NK-92 treated with Interleukin-12 subunit alpha and Interleukin-12 subunit beta, amount 100 ng/mL, for 24 hours (cell line): ENCODE results near the gene UPF1.

ENCODE experiments used
- DNase-seq: peaks from one replicate; lab custom pipeline; 2025; lab: John Stamatoyannopoulos, UW

Gene UPF1

DNA sequence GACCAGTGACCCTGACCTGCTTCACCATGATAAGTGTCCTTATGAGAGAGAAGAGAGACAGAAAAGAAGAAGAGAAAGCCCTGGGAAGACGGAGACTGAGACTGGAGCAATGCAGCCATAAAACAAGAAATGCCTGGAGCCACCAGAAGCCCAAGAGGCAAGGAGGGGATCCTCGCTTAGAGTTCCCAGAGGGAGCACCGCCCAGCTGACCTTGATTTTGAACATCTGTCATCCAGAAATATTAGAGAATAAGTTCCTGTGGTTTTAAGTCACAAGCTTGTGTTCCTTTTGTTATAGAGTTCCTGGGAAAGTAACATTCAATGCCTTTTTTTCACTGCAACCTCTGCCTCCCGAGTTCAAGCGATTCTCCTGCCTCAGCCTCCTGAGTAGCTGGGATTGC, 44.0 kb downstream of the UPF1 start:
- no peak for DNase-seq

DNA sequence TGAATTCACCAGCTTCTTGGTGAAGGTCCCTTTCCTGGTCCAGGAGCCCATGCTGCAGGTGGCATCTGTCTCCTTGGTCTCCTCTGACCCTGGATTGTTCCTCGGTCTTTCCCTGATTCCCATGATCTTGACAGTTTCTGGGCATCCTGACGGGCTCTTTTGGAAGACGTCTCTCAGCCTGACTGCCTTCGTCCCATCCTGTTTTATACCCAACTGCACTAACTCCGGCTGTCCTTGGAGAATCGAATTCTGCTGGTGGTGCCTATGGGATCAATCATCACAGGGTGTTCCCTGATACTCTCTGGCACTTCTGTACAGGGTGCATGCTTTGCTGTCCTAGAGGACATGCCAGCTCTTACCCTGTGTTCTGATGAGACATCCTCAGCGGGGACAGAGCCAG, 45.1 kb downstream of the UPF1 start:
- no peak for DNase-seq

DNA sequence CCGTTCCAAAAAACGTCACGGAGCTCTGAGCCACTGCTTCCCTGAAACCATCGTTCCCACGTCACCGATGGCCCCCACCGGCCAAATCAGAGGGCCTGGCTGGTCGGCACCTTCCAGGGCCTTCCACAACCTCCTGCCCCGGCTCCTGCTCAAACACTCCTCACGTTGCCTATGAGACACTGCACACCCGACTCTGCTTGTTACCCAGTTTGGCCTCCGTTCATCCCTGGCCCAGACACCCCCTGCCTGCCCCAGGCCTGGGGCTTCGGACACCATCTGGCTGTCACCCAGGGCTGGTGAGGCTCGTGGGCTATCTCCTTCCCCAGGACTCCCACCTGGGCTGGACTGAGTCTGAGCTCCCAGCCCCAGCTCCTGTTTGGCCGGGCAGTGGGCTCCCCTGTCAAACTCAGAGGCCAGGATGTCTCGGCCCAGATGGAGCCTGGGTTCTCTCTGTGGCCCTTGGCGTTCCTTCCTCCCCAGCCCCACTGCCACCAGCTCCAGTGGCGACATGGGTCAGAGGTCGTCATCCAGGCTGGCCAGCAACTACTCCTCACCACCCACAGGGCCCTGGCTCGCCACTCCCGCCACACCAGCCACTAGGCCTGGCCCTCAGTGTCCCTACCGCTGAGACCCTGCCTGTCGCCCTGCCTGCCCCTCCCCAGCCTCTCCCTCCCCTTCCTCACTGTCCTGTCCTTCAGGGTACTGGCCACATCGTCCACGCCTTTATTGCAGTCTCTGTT, 46.5 kb downstream of the UPF1 start:
- no peak for DNase-seq

DNA sequence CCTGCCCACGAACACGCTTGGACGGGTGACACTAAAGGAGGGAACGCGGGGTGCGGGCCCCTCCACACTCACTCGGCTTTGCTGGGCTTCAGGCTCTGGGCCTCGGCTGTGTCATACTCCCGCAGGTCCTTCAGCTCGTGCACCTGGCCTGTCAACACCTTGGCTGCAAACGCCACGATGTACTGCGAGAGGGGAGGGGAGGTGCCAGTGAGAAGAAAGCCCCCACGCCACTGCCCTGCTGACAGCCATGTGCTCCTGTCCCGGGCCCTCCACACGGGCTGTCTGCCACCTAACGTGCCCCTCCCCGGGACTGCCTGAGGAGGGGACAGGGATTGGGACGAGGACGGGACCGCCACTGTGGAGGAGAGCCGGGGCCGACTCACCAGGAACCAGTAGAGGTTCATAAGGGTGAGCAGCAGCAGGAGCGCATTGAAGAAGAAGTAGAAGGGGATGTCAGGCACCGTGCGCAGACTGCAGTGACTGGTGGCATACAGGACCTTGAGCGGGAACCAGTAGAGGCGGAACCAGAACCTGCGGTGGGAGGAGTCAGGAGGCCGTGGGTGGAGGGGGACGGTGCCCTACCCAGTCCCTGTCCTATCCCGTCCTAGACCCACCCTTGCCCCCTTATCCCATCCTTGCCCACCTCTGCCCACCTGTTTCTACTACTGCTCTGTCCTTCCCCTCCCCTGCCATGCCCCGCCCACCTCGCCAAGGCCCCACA, 47.3 kb downstream of the UPF1 start:
- no peak for DNase-seq

DNA sequence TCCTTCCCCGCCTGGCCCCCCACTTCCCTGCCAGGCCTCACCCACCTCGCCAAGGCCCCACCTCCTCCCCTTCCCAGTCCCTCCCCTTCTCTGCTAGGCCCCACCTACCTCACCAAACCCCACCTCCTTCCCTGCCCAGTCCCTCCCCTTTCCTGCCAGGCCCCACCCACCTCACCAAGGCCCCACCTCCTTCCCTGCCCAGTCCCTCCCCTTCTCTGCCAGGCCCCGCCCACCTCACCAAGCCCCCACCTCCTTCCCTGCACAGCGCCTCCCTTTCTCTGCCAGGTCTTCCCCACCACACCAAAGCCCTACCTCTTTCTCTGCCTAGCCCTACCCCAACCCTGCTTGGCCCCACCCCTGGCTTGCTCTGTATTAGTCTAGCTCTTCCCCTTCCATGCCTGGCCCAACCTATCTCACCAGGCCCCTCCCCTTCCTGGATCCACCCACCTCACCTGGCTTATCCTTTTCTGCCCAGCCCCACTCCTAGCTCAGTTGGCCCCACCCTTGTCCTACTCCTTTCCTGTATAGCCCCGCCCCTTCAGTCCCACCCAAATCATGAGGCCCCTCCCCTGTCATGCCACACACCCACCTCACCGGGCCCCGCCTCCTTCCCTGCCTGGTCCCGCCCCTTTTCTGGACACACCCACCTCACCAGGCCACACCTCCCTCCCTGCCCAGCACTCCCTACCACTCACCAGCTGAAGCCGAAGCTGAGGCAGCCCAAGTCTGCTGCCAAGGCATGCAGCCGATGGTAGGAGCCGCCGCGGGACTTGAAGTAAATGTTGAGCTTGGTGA, 48.0 kb downstream of the UPF1 start:
- no peak for DNase-seq

DNA sequence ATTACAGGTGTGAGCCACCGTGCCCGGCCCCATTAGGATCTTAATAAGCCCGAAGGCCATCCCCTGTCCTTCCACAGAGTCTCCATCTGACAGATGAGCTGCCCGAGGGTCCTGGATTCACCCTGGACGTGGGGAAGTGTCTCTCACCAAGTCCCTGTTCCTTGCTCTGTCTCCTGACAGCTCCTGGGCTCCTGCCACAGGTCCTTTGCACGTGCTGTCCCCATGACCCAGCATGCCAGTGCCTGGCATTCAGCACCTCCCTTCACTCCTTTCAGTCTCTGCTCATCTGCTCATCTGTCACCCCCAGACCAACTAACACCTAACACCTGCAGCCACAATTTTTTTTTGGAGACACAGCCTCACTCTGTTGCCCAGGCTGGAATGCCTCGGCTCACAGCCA, 49.7 kb downstream of the UPF1 start:
- no peak for DNase-seq

DNA sequence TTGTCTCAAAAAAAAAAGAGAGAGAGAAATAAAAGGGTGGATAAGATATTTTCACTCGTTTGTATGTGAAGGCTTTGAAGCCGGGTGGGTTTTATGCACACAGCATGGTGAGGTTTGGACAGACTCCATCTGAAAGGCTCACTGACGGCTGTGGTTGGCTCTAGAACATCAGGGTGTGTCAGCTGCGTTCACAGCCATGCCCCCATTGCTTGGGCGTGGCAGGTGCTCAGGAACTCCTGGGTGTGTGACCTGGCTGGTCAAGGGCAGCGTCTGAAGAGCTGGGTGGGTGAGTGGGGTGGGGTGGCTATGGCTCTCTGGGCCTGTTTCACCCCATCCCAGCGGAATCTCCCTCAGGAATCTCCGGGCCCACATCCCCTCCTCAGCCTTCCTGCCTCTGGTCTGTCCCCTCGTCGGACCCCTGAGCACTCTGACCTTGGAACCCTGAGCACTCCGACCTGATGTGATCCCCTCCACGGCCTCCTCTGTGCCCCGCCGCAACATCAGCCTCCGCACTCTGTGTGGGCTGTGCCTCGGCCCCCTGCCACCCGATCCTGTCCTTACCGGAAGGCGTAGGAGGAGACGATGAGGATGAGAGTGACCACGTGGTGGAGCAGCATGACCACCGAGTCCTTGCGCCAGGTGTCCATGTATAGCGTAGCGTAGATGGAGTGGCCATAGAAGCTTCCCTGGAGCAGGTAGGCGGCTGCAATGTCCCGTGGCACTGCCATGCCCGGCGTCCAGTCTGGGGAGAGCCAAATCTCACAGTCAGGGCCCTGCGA, 52.0 kb downstream of the UPF1 start:
- DNase-seq, result no peak

DNA sequence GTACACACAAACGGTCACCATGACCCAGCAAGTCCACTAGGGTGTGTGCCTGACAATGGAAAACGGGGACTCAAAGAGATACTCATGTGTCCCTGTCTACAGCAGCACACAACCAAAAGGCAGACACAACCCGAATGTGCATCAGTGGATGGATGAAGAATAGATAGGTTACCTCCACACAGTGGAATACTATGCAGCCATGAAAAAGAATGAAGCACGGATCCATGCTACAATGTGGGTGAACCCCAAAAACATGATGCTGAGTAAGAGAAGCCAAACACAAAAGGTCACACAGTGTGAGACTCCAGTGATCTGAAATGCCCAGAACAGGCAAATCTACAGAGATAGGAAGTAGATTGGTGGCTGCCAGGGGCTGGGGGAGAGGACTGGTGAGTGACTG, 55.2 kb downstream of the UPF1 start:
- no peak for DNase-seq

DNA sequence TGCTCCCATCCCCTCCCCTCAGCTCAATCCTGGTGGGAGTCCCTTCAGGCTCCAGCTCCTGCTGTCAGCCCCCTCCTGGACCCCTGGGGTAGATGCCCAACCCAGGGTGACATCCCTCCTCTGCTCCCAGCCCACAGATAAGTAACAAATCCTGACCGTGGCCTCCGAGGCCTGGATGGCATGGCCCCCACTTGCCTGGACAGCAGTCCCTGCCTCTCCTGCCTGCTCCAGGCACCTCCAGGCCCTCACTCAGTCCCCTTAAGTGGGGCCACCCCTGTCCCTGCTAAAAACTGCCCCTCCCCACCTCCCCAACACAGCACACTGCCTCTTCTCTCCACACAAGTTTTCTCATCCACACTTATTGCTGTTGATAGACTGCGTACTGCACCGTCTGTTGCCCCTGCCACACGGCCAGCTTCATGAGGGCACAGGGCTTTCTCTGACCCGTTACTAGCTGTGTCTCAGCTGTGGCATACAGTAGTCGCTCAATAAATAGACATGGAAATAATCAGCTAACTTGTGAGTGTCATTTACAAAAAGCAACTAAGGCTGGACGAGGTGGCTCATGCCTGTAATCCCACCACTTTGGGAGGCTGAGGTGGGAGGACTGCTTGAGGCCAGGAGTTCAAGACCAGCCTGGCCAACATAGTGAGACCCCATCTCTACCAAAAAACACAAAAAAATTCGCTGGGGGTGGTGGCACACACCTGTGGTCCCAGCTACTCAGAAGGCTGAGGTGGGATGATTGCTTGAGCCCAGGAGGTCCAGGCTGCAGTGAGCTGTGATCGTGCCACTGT, 58.4 kb downstream of the UPF1 start:
- DNase-seq, result no peak

DNA sequence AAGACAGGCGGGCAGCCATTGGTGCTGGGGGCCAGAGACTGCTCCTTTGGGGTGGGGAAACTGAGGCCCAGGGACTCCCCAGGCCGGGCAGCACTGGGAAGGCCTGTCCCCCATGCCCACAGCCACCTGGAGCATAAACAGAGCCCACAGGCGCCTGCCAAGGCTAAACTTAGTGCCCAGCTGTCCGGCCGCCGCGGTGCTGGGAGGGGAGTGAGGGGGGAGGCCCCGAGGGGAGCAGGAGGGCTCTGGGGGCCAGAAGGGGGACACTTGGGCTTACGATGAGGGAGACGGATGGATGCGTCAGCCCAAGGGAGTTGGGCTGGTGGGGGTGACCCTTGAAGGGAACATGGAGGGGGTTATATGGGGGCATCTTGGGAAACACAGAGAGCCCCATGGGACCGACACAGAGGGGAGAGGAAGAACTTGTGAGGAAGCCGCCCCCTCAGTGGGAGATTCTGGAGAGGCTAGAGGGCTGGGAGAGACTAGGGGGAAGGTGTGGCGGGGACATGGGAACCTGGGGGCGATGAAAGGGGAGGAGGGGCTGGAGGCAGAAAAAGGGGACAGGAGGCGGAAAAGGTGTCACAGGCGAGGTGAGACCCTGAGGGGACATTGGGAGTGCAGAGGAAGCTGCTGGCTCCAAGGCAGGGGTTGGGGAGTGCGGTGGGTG, 62.0 kb downstream of the UPF1 start:
- no peak for DNase-seq

DNA sequence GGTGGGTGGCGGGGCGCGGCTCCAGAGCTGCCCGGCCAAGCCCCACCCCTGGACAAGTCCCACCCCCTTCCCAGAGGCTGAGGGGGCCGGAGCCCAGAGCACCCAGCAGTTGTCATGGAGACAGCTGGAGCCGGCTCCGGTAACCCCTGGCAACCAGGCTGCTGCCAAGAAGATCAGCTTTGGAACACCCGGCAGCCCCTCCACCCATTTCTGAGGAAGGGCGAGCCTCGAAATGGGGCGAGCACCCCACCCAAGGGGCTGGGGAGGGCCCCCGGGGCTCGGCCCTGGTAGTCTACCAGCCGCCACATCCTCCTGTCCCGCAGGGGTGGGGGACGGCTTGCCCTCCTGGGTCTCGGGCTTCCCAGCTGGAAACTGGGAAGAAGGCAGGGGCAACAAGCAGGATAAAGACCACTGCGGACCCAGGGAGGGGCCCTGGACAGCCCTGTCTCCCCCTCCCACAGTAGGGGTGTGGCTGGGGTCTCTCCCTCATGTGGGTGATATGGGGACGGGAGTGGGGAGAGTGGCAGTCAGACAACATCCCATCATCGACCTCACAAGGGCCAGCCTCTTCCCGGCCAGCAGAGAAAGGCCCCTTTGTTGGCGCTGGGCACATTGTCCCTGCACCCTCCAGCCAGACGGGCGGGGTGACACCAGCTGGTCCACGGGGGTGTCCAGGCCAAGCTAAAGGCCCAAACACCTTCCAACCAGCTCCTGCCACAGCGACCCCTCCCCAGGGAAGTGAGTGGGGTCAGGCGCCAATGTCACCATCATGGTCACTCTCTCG, 62.7 kb downstream of the UPF1 start:
- DNase-seq, result no peak

DNA sequence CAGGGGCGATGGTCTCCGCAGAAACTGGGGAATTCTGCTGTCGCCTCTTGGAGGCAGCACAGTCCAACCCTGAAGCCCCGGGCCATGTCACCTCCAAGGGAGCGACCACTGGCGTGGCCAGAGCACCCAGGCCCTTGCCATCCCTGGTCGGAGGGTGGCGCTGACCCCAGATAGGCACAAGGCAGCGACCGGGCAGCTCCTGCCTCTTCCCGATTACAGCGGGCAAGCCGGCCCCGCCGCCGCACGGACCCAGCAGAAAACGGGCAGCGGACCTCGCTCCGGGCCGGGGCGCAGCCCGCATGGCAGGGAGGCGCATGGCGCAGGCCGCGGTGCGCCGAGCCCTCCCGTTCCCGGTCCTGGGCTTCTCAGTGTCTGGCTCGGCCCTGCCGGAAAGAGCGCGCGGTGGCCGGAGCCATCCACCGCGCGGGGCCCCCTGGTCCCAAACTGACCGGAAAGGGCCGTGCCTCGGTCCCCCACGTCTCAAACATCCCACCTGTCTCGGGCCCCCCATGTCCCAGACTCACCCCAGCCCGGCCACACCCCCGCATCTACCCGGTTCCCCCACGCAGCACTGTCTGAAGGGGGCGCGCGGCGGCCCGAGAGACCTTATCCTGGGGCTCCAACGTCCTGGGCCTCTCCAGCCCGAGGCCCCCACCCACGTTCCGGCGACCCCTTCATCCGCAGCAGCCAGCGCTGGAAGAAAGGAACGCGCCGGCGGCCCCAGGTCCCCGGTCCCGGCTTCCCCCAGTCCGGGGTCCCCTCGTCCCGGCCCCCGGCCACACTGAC, 63.5 kb downstream of the UPF1 start:
- DNase-seq, result no peak

DNA sequence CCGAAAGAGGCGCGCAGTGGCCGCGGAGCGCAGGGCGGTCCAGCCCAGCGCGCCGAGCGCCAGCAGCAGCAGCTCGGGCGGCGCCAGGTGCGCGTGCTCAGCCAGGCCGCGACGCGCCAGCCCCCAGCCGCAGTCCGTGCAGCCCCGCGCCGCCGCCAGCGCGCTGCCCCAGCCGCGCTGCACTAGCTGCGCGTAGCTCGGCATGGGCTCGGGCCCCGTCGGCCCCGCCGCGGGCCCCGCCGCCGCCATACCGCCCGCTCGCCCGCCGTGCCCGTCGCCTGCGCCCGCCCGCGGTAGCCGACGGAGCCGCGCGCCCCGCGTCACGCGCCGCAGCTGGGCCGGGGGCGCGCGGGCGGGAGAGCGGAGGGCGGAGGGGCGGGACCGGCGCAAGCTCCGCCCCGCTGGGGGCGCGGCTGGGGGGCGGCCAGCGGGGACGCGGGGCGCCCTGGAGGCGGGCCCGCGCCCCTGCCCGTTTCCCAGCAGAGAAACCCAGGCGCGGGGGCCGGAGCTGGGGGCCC, 64.1 kb downstream of the UPF1 start, which contains the start of gene CERS1:
Gene CERS1 (minus strand): TSS at position 335 of the 518 bp plus-strand sequence. CDS start 86 bp downstream, at position 249.
- no peak for DNase-seq

DNA sequence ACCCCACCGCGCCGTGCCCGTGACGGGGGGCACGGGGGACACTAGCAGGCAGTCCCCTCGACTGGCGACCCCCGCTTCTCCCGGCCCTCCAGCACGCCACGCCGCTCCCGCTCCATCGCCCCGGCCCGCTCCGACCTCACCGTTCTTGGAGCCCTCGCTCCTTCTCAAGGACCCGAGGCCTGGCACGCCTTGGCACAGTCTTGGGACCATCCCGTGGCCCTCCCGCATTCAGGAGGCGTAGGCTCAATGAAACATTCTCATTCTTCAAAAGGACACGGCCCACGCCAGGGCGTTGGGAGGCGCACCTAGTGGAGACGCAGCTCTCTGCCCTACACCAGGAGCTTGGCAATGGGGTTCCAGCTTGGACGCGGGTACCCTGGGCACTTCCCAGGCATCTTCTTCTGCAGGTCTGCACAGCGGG, 64.7 kb downstream of the UPF1 start:
- DNase-seq, result no peak

DNA sequence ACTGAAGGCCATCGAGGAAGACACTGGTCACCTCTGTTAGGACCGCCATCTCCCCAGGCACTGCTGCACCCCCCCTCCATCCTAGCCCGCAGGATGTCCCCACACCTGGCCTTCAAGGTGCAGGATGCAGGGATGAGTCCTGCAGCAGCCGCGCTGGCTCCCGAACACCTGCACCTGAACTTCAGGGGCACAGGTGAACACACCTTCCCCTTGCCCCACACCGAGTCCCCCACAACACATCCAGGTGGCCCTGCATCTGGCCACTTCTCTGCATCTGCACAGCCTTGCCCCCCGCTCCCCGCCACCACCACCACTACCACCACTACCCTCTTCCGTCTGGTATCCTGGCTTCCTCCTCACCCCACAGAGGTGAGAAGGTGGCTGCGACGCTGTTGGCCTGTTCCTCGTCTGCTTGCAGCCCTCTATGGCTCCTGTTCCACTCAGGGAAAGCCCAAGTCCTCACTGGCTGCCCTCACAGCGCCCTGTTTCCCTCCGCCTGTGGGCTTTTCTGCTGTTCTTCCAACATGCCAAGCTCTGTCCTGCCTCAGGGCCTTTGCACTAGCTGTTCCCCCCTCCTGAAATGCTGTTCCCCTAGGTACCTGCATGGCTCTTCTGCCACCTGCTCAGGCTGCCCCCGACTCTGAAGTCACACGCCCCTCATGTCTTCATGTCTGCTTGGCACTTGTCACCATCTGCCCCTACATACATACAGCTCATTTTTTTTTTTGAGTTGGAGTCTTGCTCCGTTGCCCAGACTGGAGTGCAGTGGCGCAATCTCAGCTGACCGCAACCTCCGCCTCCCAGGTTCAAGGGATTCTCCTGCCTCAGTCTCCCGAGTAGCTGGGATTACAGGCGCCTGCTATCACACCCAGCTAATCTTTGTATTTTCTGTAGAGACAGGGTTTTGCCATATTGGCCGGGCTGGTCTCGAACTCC, 65.6 kb downstream of the UPF1 start:
- DNase-seq, result no peak

DNA sequence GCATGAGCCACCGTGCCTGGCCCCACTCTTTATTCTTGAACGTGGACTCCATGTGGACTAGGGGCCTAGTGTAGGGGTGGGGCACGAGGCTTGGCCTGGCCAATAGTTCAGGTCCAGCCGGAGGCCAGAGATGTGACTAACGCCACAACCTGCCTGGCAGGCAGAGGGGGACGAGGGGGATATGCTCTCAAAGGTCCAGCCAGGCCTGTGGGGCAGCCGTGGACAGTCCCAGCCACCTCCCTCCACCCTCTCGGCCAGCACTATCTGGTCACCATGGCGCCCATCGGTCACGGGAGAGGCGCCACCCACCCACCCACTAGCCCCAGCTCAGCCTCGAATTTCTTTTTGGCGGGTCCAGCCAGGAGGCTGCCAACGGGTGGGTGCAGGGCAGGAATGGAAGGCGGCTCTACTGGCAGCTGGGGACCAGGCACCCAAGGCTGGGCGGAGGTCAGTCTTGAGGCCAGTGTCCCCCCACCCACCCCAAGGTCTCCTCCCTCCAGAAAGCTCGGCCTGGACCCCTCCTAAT, 66.4 kb downstream of the UPF1 start:
- DNase-seq, result no peak
